Myocyte (in vitro differentiated cells): ENCODE measurements around the gene PTGES3L. TPM values are rescaled to one million over a fixed set of nuclear protein-coding genes. Genes with fewer than 3 reads are reported as not detected.
A peak's percentile ranks its signal among the peaks of the same experiment; 100 is the strongest.

ENCODE experiments used
- DNase-seq: peaks from one replicate; pipeline ENCODE4 v3.0.0-alpha.2; 2012; ENCODE audit warnings: low read depth
- polyA plus RNA-seq: library from polyadenylated mRNA; unstranded; fragments of >200 nt; gene quantifications from one replicate; pipeline ENCODE4 v1.2.1, GENCODE V29; 2012; ENCODE audit warnings: missing spikeins
- total RNA-seq: library from RNA; depleted of rRNA; stranded (reverse); fragments of >200 nt; gene quantifications from 2 replicates; pipeline ENCODE4 v1.2.3, GENCODE V29; 2014

The PTGES3L gene
- 28.8 and 29.1 TPM in 2 replicates for total RNA-seq
- polyA plus RNA-seq: 13.1 TPM

DNA sequence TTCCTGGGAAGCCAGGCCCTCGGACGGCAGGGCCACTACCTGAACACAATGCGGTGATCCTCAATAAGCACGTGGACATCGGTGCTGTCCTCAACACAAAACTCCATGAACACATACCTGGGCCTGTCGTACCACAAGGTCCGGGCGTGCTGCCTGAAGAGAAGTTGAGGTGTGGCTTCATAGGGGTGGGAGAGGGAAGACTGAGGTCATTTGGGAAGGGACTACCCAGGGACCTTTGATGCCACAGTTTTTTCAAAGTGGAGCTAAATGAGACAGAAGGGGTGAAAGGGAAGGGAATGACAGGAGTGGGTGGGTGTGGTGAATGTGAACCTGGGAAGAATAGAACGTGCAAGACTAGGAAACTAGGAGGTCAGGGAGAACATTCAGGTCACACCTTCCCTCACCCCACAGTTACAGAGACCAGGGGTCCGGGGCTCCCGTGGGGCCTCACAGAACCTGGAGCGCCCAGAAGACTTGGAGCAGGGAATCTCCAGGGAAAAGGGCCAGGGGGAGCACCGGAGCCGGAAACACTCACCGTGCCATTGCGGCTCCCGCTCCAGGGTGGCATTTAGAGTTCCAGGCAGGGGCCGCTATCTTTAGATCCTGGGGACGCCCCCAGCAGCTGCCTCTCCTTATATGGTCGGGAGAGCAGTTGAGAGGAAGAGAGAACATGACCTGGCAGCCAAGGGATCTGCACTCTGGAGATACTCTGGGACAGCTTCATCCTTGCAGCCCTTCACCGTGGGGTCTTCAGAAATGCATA is at the start of gene PTGES3L:
TSS of gene PTGES3L (minus strand) at position 570 of the 763 bp plus-strand sequence. CDS start at position 543, 27 bp downstream.
- peak; percentile 95 for DNase-seq

DNA sequence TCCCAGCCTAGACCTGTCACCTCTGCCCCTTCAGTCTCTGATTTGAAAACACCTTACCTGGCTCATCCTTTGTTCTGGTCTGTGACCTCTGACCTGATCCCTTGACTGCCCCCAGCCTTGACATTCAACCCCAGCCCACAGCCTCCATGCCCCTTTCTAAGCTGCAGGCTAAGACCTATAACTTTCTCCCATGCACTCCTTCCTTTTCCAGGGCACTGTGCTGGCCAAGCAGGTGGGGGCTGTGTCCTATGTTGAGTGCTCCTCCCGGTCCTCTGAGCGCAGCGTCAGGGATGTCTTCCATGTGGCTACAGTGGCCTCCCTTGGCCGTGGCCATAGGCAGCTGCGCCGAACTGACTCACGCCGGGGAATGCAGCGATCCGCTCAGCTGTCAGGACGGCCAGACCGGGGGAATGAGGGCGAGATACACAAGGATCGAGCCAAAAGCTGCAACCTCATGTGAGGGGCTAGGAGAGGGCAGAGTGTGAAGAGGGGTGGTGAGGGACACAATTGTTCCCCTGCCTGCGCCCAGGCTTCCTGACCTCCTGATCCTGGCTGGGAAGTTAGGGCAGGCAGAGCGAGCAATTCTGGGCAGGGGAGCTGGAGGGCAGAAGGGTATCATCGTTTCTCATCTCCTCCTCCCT is 48.5 kb upstream of the PTGES3L start:
- peak; percentile 96 for DNase-seq

DNA sequence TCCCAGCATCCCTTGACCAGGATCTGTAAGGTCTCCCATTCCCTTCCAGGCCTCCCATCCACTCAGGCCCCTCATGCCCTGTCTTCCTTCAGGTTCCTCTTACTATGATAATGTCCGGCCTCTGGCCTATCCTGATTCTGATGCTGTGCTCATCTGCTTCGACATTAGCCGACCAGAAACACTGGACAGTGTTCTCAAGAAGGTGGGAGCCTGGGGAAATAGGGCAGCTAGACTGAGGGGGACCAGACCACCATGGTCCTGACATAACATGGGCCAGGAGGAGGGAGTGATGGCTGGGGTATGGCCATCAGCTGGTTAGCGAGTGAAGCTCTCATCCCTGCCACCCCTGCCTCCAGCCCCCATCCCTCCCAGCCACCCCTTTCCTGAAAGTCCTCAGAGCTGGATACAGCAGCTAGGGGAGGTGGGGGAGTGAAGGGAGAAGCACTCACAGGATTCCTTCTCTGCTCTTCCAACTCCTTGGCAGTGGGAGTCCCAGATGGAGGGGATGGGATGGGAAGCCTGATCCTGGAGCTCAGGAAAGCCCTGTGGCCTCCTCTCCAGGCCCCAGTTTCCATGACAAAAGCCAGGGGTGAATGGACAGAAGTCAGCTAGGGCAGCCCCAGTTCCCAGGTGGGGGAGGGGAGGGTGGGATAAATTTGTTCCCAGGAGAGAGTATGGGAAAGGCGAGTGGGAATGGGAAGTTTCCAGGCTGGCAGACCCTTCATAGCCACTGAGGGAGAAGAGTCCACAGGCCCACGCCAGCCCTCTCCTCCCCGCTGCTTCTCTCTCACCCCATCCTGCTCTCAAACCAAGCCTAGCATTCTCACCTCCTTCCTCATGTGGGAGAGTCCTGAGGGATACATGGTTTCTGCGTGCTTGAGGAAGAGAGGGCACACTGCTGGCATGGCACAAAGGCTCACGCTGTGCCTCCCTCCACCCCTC is 47.5 kb upstream of the PTGES3L start:
- DNase-seq: no peak

DNA sequence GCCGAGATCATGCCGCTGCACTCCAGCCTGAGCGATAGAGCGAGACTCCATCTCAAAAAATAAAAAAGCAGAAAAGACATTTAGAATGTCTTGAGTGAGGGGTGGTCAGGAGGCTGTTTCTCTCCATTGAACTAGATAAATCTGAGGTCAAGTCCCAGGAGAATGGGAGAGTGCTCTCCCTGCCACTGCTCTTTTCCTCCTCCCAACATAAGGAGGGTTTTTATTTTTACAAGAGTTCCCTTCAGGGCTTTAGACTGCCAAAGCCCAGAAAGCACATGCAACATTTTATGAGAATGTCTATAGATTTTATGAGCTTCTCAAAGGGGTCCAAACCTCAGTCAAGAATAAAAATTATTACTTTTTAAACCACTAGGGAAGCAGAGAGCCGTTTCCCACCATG is 46.7 kb upstream of the PTGES3L start:
- DNase-seq: no peak

DNA sequence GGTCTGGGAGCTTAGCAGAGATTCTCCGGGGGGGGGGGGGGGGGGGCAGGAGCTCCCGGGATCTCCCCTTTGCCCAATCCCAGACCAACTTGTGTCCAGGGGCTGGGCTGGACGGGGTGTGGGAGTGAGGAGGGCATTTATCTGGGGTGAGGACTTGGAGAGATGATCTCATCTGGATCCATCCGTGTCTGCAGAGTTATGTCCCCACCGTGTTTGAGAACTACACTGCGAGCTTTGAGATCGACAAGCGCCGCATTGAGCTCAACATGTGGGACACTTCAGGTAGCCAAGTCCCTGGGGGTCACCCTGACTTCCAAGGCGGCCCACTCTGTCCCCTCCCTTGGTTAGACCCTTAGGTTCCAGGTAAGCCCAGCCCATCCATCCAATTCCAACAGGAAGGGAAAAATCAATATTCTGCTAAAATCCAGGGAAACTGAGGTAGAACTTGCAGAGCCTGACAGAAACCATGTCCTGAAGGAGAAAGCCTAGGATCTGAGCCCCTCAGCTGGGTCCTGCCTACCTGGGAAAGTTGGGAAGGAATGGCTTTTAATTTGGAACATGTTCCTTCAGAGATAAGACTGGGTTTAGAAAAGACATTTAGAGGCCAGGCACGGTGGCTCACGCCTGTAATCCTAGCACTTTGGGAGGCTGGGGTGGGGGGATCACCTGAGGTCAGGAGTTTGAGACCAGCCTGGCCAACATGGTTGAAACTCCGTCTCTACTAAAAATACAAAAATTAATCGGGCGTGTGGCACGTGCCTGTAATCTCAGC is 46.1 kb upstream of the PTGES3L start:
- DNase-seq: no peak

DNA sequence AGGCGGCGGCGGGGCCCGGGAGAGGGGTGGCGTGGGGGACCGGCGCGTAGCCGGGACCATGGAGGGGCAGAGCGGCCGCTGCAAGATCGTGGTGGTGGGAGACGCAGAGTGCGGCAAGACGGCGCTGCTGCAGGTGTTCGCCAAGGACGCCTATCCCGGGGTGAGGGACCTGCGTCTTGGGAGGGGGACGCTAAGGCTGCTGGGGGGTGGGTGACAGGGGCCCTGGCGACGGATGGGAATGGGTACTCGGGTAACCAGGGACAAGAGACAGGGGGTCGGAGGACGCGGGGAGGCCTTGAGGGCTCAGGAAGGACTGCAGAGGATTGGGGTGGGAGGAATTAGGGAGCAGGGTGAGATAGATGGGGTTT is 45.4 kb upstream of the PTGES3L start:
- no peak for DNase-seq

DNA sequence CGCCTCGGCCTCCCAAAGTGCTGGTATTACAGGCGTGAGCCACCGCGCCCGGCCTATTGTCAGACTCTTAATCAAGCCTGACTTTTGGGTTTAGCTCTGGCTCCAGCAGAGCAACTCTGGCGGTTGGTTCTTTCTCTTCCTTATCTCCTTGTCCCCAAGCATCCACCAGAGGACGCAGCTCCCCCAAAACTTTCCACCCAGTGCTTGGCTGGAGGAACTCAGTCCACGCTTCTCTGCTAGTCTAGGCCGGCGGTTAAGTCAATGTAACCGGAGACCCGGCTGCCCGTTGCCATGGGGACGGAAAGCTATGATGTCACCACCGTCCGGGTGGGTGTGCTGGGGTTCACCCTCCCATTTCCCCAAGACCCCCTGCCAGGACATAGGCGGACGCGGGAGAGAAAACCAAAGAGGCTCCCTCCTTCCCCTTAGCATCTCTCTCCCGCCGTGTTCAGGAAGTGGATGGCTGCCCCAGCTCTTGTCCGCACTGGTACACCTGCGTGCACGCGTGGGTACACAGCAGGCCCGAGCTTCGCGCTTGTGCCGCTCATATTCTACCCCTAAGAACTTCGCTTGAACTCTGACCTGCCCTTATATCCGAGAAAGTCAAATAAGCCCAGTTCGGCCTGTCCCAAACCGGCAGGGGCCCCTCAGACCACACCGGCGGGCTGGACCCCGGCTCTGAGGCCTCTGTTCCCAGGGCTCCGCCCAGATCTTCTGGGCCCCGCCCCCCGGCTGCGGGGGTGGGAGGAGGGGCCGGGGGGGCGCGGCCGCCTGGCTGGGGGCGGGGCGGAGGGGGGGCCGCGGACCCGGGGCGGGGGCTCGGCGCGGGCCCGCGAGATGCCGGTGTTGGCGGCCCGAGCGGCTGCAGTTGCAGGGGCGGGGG is 44.8 kb upstream of the PTGES3L start, which contains the start of gene RND2:
TSS of gene RND2 (plus strand) at position 825 of the 883 bp plus-strand sequence. CDS start 117 bp downstream, outside the sequence.
- peak; percentile 97 for DNase-seq

DNA sequence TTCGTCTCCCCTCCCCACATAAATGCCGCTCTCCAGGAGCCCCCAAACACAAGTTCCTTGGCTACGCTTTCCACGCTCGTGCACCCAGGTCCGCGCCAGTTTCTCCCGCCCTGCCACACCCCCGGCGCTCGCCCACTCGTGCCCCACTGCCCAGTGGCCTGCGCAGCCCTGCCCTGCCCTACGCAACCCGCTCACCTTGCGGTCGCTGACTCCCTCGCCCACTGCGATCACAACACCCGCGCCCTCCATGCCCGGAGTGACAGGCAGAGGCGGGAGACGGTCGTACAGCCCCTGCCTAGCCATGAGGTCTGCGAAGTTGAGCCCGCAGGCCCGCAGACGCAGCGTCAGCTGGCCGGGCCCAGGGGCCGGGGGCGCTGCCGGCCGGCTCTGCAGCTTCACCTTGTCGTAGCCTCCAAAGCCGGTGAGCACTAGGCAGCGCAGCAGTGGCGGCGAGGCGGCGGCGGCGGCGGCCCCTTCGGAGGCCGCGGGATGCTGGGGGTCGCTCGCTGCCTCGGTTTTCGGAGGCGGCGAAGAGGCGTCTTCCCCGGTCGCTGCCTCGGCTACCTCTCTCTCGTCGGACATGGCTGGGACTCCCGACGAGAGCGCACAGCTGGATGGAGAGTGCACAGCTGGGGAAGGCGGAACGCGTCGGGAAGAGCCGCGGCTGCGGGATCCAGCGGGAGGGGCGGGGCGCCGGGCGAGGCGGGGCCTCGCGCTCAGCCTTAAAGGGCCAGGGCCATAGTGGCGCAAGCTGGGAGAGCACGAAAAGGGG is 42.0 kb upstream of the PTGES3L start, which contains the start of gene VAT1:
TSS of gene VAT1 (minus strand) at position 645 of the 772 bp plus-strand sequence. CDS start at position 582, 63 bp downstream.
- peak; percentile 88 for DNase-seq

DNA sequence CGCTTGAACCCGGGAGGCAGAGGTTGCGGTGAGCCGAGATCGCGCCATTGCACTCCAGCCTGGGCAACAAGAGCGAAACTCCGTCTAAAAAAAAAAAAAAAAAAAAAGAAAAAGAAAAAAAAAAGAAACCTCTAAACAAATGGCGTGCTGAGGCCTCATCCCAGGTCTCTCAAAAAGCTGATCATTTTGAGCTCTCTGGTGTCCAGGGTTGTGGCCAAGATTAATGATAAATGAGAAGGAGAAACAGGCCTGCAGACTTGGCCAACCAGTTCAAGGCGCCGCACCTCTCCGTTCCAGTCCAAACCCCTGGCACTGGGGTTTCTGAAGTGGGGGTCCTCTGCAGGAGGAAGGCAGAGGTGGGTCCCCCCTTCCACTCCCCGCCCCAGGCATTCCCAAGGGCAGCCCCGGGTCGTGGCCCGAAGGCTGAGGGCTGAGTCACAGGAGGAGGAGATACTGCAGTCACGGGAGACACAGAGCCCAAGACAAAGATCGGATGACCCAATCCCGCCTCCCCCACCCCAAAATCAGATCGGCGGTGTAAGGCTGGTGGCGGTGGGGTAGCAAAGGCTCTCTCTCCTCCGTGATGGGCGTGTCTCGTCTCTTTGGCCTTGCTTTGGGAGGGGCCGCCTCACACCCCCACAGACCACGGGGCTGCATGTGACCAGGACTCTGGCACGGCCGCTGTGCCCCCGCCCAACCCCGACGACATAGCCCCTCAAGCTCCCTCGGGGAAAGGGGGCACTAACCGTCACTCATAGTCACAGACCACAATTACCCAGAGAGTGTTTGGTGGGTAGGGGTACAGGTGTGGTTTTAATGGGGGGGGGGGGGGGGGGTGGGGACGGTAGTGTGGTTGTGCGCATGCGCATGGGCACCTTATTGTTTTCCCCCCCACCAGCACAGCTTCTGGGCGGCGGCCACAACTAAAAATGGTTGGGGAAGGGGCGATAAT is 41.2 kb upstream of the PTGES3L start:
- DNase-seq: peak; percentile 95

DNA sequence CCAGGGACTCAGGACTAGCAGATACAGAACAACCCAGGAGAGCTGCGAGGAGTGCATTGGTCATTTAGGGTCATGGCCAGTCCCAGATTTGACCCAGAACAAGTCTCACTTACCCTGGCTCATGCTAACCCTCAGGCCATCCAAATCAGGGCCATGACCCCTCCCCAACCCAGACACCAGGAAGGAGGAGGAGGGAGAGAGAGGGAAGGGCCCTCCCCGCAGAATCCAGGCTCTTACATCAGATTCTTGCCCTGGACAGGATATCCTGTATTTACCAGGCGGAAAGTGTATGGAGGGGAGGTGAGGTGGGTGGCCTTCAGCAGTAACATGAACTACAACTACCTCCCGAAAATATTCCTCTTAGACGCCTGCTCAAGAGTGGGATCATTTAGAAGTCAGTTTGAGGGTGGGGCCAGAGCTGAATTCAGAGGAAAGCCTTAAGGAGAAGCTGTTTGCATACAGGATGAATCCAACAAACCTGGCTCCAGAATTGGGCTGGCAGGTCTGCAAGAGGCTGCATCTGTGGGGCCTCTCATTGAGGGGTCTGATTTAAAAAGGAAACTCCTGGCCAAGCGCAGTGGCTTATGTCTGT is 40.2 kb upstream of the PTGES3L start:
- DNase-seq: no peak

DNA sequence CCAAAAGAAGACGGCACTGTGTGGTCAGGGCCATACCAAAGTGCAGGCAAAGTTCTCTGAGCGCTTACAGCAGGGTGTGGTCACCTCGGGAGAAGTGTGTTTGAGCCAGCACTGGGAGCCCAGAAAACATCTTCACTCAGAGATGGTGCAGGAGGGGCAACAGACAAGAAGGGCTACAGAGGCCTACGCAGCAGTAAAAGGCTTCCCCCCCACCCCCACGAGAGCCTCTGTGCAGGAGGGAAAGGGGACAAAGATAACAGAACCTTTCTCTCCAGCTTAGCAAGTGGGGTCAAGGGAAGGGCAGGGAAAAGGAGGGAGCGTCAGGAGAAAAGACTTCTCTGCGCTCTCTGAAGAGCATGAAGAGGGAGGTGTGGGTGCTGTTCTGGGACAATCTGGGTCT is 39.5 kb upstream of the PTGES3L start:
- no peak for DNase-seq

DNA sequence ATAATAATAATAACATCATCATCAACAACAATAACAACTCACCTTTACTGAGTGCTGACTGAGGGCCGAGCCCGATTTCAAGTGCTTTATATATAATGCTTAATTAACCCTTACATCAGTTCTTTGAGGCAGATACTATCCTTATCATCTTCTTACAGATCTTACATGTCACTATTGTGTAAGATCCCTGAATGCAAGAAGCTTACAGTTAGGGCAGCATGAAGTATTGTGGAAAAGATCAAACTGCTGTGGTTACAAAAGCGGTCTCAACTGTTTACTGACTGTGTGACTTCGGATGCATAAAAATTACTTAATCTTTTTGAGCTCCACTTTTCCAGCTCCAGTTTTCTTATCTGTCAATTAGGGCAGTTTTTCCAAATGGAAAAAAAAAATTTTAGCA is 39.1 kb upstream of the PTGES3L start:
- no peak for DNase-seq

DNA sequence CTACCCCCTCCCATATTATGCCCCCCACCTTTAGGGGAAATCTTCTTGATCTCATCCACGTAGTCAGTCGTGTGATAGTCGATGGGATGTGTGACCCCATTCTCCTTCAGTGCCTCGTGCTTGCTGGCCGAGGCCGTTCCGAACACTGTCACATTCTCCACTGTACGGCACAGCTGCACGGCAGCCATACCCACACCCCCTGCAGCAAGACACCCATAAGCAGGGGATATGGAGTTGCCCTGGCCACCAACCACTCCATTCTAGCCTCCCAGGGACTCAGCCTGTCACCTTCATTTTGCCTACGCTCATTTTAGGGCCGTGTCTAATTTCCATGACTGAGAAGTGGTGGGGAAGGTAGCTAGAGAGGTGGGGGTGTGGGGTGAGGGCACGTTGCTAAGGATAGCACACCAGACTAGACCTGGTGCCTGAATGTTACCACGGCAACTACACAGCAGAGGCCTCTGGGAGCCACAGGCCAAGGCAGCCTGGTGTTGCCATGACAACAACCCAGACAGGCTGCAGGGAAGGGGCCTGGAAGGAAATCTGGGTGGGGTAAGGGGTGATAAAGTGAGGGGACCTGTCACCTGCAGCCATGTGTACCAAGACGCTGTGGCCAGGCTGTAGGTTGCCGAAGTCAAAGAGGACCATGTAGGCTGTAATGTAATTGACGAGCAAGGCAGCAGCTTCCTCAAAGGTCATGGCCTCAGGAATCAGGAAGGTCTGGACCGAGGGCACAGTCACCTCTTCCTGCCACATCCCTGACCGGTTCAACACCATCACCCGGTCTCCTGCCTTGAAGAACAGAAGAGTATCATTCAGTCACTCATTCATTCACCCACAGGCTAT is 38.4 kb upstream of the PTGES3L start:
- no peak for DNase-seq

DNA sequence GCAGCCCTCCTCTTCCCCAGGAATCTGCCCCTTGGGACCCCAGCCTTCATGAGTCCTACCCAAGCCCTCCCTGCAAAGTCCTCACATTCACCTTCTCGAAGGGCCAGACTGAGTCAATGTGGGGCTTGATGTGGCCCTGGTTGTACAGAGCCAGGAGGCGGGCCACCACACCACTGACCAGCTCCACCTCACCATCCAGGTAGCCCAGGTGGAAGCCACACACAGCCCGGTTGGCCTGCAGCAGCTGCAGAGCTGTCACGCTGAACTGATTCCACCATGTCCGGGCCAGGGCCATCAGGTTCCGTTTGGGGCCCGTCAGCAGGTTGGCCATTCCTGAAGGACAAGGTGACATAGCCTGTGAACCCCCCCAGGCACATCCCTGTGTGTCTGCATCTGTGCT is 36.3 kb upstream of the PTGES3L start:
- DNase-seq: no peak

DNA sequence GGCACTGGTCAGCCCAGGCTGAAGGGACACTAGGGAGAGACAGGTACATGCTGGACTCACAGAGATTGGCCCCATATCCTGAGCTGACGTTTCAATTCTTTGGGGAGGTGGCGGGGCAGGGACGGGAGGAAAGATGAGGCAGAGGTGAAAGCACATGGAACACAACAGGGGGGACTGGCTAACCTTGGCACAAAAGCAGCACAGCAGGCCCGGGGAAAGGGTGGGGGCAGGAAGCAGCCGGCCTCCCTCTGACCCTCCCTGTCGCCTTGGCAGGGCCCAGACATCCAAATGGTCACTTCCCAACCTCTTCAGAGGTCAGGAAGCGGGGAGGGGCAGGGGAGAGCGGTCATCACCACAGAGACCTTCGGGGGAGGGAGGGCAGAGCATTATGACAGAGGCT is 35.7 kb upstream of the PTGES3L start:
- peak; percentile 73 for DNase-seq
